K562 (cell line): ENCODE data around the gene SHB. TPM values are rescaled to one million over a fixed set of nuclear protein-coding genes. Genes with fewer than 3 reads are reported as not detected.
A peak's percentile ranks its signal among the peaks of the same experiment; 100 is the strongest.

Experiments used
- C11orf30 ChIP-seq: fragments of 450-650 bp; IDR thresholded peaks from 2 replicates; pipeline ENCODE4 v1.6.1; 2016; ENCODE audit warnings: low read depth, mild to moderate bottlenecking
- CEBPG ChIP-seq, 3 experiments: fragments of 200-800 bp in 1 of 3; sonication (Bioruptor generic) in 1 of 3; sonication (generic) in 1 of 3; formaldehyde crosslinking in 1 of 3; IDR thresholded peaks in 2 of 3; conservative IDR thresholded peaks in 1 of 3; 2 replicates each; pipeline versions ENCODE4 v1.6.1 to v1.8.0; 2016 to 2022; ENCODE audit warnings: missing compliant biosample characterization in 2 of 3, missing genetic modification characterization in 2 of 3, mild to moderate bottlenecking in 1 of 3, missing genetic modification reagents in 1 of 3
- FOXA3 ChIP-seq, 2 experiments: fragments of 450-650 bp in 1 of 2; sonication (generic) in 1 of 2; formaldehyde crosslinking; IDR thresholded peaks in 1 of 2; conservative IDR thresholded peaks in 1 of 2; 2 replicates each; pipeline versions ENCODE4 v1.4.0 to v1.8.0; 2020 to 2022; ENCODE audit warnings: mild to moderate bottlenecking in 2 of 2, missing genetic modification reagents in 1 of 2
- FOXP4 ChIP-seq: sonication (generic); formaldehyde crosslinking; IDR thresholded peaks from 2 replicates; pipeline ENCODE4 v1.8.0; 2022; ENCODE audit warnings: mild to moderate bottlenecking, missing genetic modification reagents, borderline replicate concordance
- GABPB1 ChIP-seq: sonication (generic); formaldehyde crosslinking; IDR thresholded peaks from 2 replicates; pipeline ENCODE4 v1.8.0; 2022; ENCODE audit warnings: mild to moderate bottlenecking, missing genetic modification reagents
- HMG20B ChIP-seq: fragments of 250-450 bp; sonication (Bioruptor Pico); IDR thresholded peaks from 2 replicates; pipeline ENCODE4 v1.5.0; 2021; ENCODE audit warnings: mild to moderate bottlenecking
- KAT8 ChIP-seq: fragments of 450-650 bp; IDR thresholded peaks from 2 replicates; pipeline ENCODE4 v1.6.1; 2016; ENCODE audit warnings: low read depth, mild to moderate bottlenecking
- KLF13 ChIP-seq: fragments of 450-650 bp; IDR thresholded peaks from 2 replicates; pipeline ENCODE4 v1.6.1; 2016; ENCODE audit warnings: missing genetic modification characterization, low read depth, mild to moderate bottlenecking, missing compliant biosample characterization, moderate library complexity, borderline replicate concordance
- MAFF ChIP-seq: IDR thresholded peaks from 2 replicates; pipeline ENCODE4 v1.6.1; 2012; ENCODE audit warnings: low read length, improper control_type of control experiment
- MAFG ChIP-seq: fragments of 450-650 bp; conservative IDR thresholded peaks from 2 replicates; pipeline ENCODE4 v1.6.1; 2016; ENCODE audit warnings: missing genetic modification characterization, missing compliant biosample characterization
- PATZ1 ChIP-seq: fragments of 250-450 bp; sonication (Bioruptor Pico); IDR thresholded peaks from 2 replicates; pipeline ENCODE4 v1.5.0; 2020; ENCODE audit warnings: mild to moderate bottlenecking, borderline replicate concordance
- SMAD1 ChIP-seq: fragments of 150-350 bp; IDR thresholded peaks from 2 replicates; pipeline ENCODE4 v1.6.1; 2014; ENCODE audit warnings: low read length, low read depth; ENCODE audit not compliant: partially characterized antibody
- SUPT5H ChIP-seq: fragments of 450-650 bp; IDR thresholded peaks from 2 replicates; pipeline ENCODE4 v1.6.1; 2016
- TBL1XR1 ChIP-seq, 2 experiments: IDR thresholded peaks; 2 replicates each; pipeline ENCODE4 v1.6.1; 2012; ENCODE audit warnings: improper control_type of control experiment in 2 of 2, low read length in 2 of 2, mild to moderate bottlenecking in 1 of 2
- TCF3 ChIP-seq: sonication (generic); formaldehyde crosslinking; IDR thresholded peaks from 2 replicates; pipeline ENCODE4 v1.4.0; 2020; ENCODE audit warnings: mild to moderate bottlenecking, missing genetic modification reagents
- TFAP4 ChIP-seq: sonication (generic); formaldehyde crosslinking; IDR thresholded peaks from 2 replicates; pipeline ENCODE4 v1.8.0; 2022; ENCODE audit warnings: missing genetic modification reagents, mild to moderate bottlenecking, moderate library complexity, borderline replicate concordance
- ZNF124 ChIP-seq: sonication (generic); formaldehyde crosslinking; IDR thresholded peaks from 2 replicates; pipeline ENCODE4 v1.8.1; 2022; ENCODE audit warnings: missing genetic modification reagents
- polyA plus RNA-seq, 8 experiments: library from polyadenylated mRNA; depleted of rRNA in 4 of 8; stranded (reverse) in 5 of 8; unstranded in 3 of 8; fragments of >200 nt; fragmentation: Nextera tagmentation in 2 of 8; fragmentation: Illumina TruSeq in 1 of 8; extraction: Ambion mirVana in 2 of 8; extraction: Trizol in 1 of 8; gene quantifications; 2 replicates each; pipeline versions ENCODE4 v1.2.1 to v1.2.3, GENCODE V29; 2011 to 2014; ENCODE audit warnings: inconsistent platforms in 1 of 8, missing spikeins in 1 of 8
- total RNA-seq, 7 experiments: library from RNA; depleted of rRNA in 6 of 7; stranded (reverse); fragments of >200 nt in 6 of 7; fragmentation: Illumina TruSeq in 2 of 7; extraction: Trizol in 2 of 7; gene quantifications; 2 replicates each; pipeline versions ENCODE4 v1.2.1 to v1.2.3, GENCODE V29; 2011 to 2021; ENCODE audit warnings: low replicate concordance in 1 of 7
- TF ChIP-seq, protein P1 (sequence below): IDR thresholded peaks from 2 replicates; pipeline ENCODE4 v1.6.1; 2012; ENCODE audit warnings: low read depth, low read length, improper control_type of control experiment, borderline replicate concordance

SHB gene
- total and polyA plus RNA-seq, 9 of the 15 experiments (the other 6 are each of a cell fraction or from before 2014, with no cell fraction given), result 0.78 to 16.0 (median 5.3) TPM

DNA sequence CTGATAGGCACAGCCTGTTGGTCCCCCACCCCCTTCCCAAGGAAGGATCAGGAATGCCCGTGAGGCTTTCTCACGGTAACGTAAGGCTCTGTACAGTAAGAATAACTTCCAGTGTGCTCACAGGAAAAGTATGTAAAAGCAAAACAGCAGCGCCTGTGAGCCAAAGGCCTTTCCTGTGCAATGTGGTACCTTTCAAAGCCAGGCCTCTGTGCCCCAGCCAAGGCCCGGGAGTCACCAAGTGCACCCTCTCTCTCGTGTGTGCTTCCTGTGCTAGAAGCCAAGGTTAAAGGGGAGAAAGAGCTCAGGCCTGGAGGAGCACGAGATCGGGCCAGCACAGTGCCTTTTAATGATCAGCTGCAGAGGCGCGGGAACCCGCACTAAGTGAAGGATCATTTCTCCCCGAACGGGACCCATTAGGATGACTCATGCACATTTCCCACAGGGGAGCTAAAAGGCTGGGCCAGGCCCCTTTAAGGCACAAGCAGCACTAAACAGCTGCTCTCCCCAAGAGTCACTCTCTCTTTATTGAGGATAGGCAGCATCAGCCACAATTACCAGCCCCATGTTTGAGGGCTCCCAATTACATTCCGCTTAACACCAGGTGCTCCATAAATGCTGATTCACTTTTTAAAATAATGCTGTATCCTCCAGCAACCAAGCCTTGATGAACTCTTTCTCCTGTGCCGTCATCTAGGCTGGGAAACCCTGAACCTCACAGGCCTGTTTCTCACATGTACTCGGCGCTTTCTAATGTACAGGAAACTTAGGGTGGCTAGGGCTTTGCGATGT lies 42.8 kb downstream of the SHB start (continued):
- TF ChIP-seq TFAP4 (CRISPR knock-in tag), result peak; percentile 78
- no peak for TF ChIP-seq SMAD1
- 0 out of 2 replicates have a peak, but pooled peaks have one; percentile 24 for TF ChIP-seq CEBPG (CRISPR knock-in tag; IDR thresholded peaks at IDR 0.05)
- TF ChIP-seq CEBPG (tag; conservative IDR thresholded peaks at IDR 0.05 in 1 of 2, IDR thresholded peaks at IDR 0.05 in 1 of 2), result no peak
- TF ChIP-seq, protein P1, sequence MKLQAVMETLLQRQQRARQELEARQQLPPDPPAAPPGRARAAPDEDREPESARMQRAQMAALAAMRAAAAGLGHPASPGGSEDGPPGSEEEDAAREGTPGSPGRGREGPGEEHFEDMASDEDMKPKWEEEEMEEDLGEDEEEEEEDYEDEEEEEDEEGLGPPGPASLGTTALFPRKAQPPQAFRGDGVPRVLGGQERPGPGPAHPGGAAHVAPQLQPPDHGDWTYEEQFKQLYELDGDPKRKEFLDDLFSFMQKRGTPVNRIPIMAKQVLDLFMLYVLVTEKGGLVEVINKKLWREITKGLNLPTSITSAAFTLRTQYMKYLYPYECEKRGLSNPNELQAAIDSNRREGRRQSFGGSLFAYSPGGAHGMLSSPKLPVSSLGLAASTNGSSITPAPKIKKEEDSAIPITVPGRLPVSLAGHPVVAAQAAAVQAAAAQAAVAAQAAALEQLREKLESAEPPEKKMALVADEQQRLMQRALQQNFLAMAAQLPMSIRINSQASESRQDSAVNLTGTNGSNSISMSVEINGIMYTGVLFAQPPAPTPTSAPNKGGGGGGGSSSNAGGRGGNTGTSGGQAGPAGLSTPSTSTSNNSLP, result no peak
- 0 out of 2 replicates have a peak, but pooled peaks have one; percentile 11 for TF ChIP-seq MAFF
- TF ChIP-seq FOXP4, result 0 out of 2 replicates have a peak, but pooled peaks have one; percentile 20
- TF ChIP-seq KLF13, result no peak
- no peak for TF ChIP-seq SUPT5H
- TF ChIP-seq FOXA3 (CRISPR knock-in tag; conservative IDR thresholded peaks at IDR 0.05 in 1 of 2, IDR thresholded peaks at IDR 0.05 in 1 of 2), result peak in 1 of 2 experiments; percentile 29; a peak in 1 of 4 replicates
- TF ChIP-seq GABPB1 (CRISPR knock-in tag), result 0 out of 2 replicates have a peak, but pooled peaks have one; percentile 20
- TF ChIP-seq TCF3 (CRISPR knock-in tag), result no peak
- TF ChIP-seq PATZ1 (CRISPR knock-in tag), result no peak
- no peak for TF ChIP-seq TBL1XR1 (IDR thresholded peaks at IDR 0.05; ENCODE audit: low read length in 2 of 2)
- no peak for TF ChIP-seq KAT8
- TF ChIP-seq HMG20B (CRISPR knock-in tag), result no peak
- peak; percentile 71 for TF ChIP-seq C11orf30
- no peak for TF ChIP-seq ZNF124 (CRISPR knock-in tag)
- TF ChIP-seq MAFG (tag), result peak; percentile 55; the same call in 1 of the 2 replicates
